ENCODE results near the gene NDUFAF3. TPM values are rescaled to one million over a fixed set of nuclear protein-coding genes. Genes with fewer than 3 reads are reported as not detected.

NDUFAF3 gene
- total and polyA plus RNA-seq, 2 of the 4 experiments (the other 2 are of a cell fraction): 26.5 to 112 TPM

DNA sequence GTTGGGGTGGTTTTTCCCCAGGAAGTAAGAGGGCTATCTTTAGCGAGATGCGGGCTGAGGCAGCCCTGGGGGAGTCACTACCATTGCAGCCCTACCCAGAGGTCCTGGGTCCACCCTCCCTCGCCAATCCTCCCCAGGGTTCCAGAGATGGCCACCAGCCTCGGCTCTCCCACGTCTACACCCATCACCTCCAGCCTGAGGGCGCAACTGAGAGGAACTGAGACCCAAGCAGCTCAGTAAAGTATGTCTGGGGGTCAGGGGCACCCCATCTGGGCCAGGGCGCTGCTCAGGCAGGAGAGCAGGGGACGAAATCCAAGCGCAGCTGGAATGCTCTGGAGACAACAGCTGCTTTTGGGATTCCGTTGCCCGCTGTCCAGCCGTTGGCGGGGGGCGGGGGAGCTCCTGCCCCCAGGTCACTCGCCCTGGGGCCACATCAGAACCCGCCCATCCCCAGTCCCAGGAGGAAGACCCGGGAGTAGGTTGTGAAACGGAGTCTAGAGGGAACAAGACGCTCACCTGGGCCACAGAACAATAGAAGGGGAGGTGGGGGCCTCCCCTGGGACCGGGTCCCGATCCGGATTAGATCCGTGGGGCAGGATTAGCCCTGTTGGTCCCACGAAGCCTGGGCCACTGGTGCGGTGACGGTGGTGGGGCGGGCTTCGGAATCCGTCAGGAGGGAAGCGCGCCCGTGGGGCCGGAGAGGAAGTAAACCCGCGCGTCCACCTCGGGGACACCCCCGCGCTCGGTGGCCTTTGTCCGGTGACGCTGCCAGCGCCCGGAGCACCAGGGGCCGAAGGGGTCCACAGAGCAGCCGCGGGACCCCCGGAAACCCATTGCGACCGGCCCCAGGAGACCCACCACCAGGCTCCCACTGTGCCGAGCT lies 1.4 kb upstream of the NDUFAF3 start:
- dilution Hi-C loops (cut with HindIII; ENCODE audit: low sequenced_read_pairs, unreplicated experiment) (no loop called here), intact Hi-C loops (cut with micrococcal nuclease) (loop anchor here (2.0 to 5.0 kb wide), 2 partner anchors 32 to 72 kb away; partner anchors contain the start of gene QRICH1), in situ Hi-C loops (cut with MboI; ENCODE audit: low sequenced_read_pairs) (no loop called here)
- H4K20me1 ChIP-seq (ENCODE audit: insufficient read depth, low read length): peaks cover 19% of the 10 kb centered on the region
- peak overlapping the region; percentile 72 for H3K4me2 ChIP-seq (ENCODE audit: low read depth, low read length)
- H4K91ac ChIP-seq (ENCODE audit: insufficient read depth, low read depth, low read length): peak overlapping the region; percentile 82
- peaks cover 15% of the 10 kb centered on the region for H3K9me1 ChIP-seq (ENCODE audit: insufficient read depth, low read length)
- WGBS, 2 experiments (ENCODE audit: extremely low coverage in 2 of 2, insufficient read length in 1 of 2): 1% methylated on average over 25 of the region's 51 CpGs; no CpG with 5 or more reads in 1 of the 2 experiments
- peaks cover 11% of the 10 kb centered on the region for H3K4me1 ChIP-seq (ENCODE audit: control insufficient read depth, insufficient read depth, low read length)
- peak overlapping the region; percentile 59 for H3K4me3 ChIP-seq (ENCODE audit: insufficient read depth, low read depth, low read length)
- peak overlapping the region; percentile 75 for H3K56ac ChIP-seq (ENCODE audit: extremely low read depth, insufficient read depth, low read length)
- ChIA-PET CTCF (interaction anchor here (1.0 kb wide), 1 partner anchor 74 kb away, joined by 3 read pairs; no protein-coding TSS in a partner anchor), POLR2A (ENCODE audit: unreplicated experiment) (interaction anchor here (0.6 to 3.8 kb wide), 4 partner anchors 9 to 73 kb away, joined by 3 to 25 read pairs (median 6); partner anchors contain the start of genes QRICH1 and WDR6)
- peak overlapping the region; percentile 69 for H3K27ac ChIP-seq (ENCODE audit: insufficient read depth, low read length)
- H4K5ac ChIP-seq (ENCODE audit: low read depth, low read length): peak overlapping the region; percentile 13; the same call in 1 of the 2 replicates
- H3K79me1 ChIP-seq (ENCODE audit: low read depth in 1 of 2, low read length in 2 of 2): peaks cover 22 to 82% of the 10 kb centered on the region in 2 experiments; a peak in 3 of 4 replicates
- no peak overlapping the region for H2BK20ac ChIP-seq (ENCODE audit: low read depth, low read length)
- peak overlapping the region; percentile 94 for H2AFZ ChIP-seq (replicated peaks; ENCODE audit: low read length, poor library complexity)
- peak overlapping the region; percentile 62 for H2BK5ac ChIP-seq (ENCODE audit: low read depth, low read length, poor library complexity, severe bottlenecking)
- ATAC-seq (ENCODE audit: low read depth): peak; percentile 0; the same call in 1 of the 2 replicates
- no TSS peak for BruUV-seq (replicated peaks)
- peak overlapping the region; percentile 92 for H3K4ac ChIP-seq (ENCODE audit: low read depth, low read length)
- H3K36me3 ChIP-seq (ENCODE audit: control insufficient read depth, insufficient read depth, low read length): peaks cover 28% of the 10 kb centered on the region
- H4K8ac ChIP-seq (ENCODE audit: low read depth in 2 of 2, low read length in 2 of 2): peak overlapping the region; percentile 24 to 32; a peak in 3 of 4 replicates
- H2AK5ac ChIP-seq (ENCODE audit: low read depth, low read length): peak overlapping the region; percentile 74
- no peaks in the 10 kb centered on the region for H3K9me3 ChIP-seq (ENCODE audit: control insufficient read depth, insufficient read depth, low read length)
- H3K18ac ChIP-seq (ENCODE audit: low read depth, low read length): 0 out of 2 replicates have a peak overlapping the region, but pooled peaks have one; percentile 4
- no peaks in the 10 kb centered on the region for H3K27me3 ChIP-seq (ENCODE audit: control insufficient read depth, insufficient read depth, low read length)
- peak overlapping the region; percentile 99 for H2AK9ac ChIP-seq (replicated peaks; ENCODE audit: low read depth, low read length, poor library complexity)
- no peak overlapping the region; the same call in 2 of the 3 replicates for H2BK15ac ChIP-seq (ENCODE audit: low read depth, low read length)
- DNase-seq: no peak
- H3K14ac ChIP-seq (replicated peaks; ENCODE audit: low read depth, low read length): peak overlapping the region; percentile 93
- H3K9ac ChIP-seq (ENCODE audit: low read depth, low read length): peak overlapping the region; percentile 66
- H3K23ac ChIP-seq (ENCODE audit: low read depth, low read length): peak overlapping the region; percentile 93
- 0 out of 2 replicates have a peak overlapping the region, but pooled peaks have one; percentile 16 for H2BK120ac ChIP-seq (ENCODE audit: low read depth, low read length)
- no peak for TF ChIP-seq MAFK (IDR thresholded peaks at IDR 0.05; ENCODE audit: low read depth, low read length)
- TF ChIP-seq NFE2L2 (IDR thresholded peaks at IDR 0.05; ENCODE audit: low read depth, low read length): no peak
- TF ChIP-seq CEBPB (IDR thresholded peaks at IDR 0.05; ENCODE audit: low read depth, low read length): no peak
- TF ChIP-seq MAZ (IDR thresholded peaks at IDR 0.05; ENCODE audit: borderline replicate concordance, low read depth, low read length): no peak
- TF ChIP-seq MXI1 (IDR thresholded peaks at IDR 0.05; ENCODE audit: borderline replicate concordance, low read depth, low read length): no peak
- no peak for TF ChIP-seq USF2 (IDR thresholded peaks at IDR 0.05; ENCODE audit: low read depth, low read length)
- no peak for TF ChIP-seq BHLHE40 (IDR thresholded peaks at IDR 0.05; ENCODE audit: low read depth, low read length)
- TF ChIP-seq CTCF (conservative IDR thresholded peaks at IDR 0.05; ENCODE audit: low read depth, low read length): no peak
- TF ChIP-seq, protein P1, sequence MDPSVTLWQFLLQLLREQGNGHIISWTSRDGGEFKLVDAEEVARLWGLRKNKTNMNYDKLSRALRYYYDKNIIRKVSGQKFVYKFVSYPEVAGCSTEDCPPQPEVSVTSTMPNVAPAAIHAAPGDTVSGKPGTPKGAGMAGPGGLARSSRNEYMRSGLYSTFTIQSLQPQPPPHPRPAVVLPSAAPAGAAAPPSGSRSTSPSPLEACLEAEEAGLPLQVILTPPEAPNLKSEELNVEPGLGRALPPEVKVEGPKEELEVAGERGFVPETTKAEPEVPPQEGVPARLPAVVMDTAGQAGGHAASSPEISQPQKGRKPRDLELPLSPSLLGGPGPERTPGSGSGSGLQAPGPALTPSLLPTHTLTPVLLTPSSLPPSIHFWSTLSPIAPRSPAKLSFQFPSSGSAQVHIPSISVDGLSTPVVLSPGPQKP (IDR thresholded peaks at IDR 0.05; ENCODE audit: borderline replicate concordance, low read depth, low read length): no peak
- TF ChIP-seq RAD21 (IDR thresholded peaks at IDR 0.05; ENCODE audit: low read length): no peak
- no peak for TF ChIP-seq SMC3 (IDR thresholded peaks at IDR 0.05; ENCODE audit: low read depth, low read length)
- TF ChIP-seq POLR2A (IDR thresholded peaks at IDR 0.05; ENCODE audit: low read depth, low read length): no peak

Measured in IMR-90 (cell line).